HG03025 (cell line): ENCODE measurements around the gene LYRM4.
"Not testable (repeated sequence)": the region's sequence is repeated elsewhere in the genome, so short reads cannot be mapped to it uniquely, and the experiment has no call there.

Source experiments
- ATAC-seq: cut with Tn5 transposase; IDR thresholded peaks from one replicate; pipeline ENCODE4 v1.9.1; 2021; ENCODE audit warnings: mild to moderate bottlenecking, moderate library complexity; ENCODE audit not compliant: unreplicated experiment, low FRiP score

The LYRM4 gene

GRCh38 chr6:5126214-5126613 is 134.5 kb downstream of the LYRM4 start:
- ATAC-seq: no peak

GRCh38 chr6:5125152-5126006 is 135.4 kb downstream of the LYRM4 start:
- ATAC-seq: no peak

GRCh38 chr6:5124526-5124925 is 136.2 kb downstream of the LYRM4 start:
- ATAC-seq: no peak

DNA sequence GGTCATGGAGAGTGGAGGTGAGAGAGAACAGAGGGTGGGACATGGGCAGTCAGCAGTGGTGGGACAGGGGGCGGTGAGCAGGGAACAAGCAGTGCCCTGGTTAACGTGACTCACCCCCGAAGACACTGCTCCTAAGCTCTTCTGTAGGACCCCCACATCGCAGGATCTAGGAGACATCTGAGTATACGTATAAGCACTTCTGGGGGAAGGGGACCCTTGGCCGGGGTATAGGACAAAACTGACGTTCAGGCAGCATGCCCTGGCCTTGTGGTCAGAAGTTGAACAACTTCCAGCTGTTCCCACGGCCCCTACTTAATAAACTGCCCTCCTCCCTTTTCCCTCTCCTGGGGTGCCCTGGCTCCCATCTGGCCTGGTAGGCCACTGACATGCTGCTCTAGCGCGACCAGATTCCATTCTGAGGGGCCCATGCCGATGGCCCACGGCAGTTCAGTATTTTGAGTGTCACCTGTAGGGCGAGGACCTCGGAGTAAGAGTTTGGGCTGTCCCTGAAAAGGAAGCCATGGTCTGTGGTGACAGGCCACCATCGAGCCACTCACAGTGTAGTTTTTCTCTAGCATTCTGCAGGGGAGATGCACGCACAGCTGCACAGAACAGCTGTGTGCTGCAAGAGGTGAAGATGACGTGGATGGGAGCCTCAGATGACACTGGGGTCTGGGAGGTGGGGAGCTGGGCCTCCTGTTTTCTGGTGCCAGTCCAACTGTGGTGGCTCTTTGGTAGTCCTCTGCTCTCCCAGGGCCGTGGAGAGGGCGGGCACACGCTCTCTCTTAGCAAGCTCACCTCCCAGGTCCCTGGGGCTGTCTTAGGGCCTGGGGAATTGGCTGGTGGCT is 137.2 kb downstream of the LYRM4 start:
- ATAC-seq: no peak

DNA sequence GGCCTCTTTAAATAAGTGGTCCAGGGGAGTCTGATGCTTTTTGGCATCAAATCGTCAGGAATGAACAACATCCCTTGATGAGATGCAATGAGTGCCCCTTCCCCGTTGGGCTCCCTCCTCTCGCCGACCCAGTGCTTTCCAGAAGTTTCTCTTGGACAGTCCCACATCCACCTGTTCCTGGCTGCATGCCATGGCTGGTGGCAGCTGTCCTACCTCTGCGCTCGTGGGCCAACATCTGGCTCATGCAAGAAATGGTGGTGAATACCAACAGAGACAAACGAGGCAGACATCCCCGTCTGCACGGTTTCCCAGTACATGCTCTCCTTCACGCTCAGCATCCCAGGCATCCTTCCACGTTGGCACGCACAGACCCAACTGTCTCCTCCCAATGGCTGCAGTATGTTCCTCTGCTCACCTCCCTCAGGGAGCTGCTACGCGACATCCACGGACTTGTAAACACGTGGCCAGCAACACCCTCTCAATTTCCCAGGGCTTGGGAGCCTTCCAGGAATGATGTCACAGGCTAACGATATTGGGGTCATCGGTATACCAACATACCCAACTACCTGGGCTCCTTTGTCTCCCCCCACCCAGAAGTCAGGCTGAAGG is 138.1 kb downstream of the LYRM4 start:
- ATAC-seq: no peak

- ATAC-seq: no peak
These were observed 138.8 kb downstream of the LYRM4 start for GRCh38 chr6:5121956-5122355.

DNA sequence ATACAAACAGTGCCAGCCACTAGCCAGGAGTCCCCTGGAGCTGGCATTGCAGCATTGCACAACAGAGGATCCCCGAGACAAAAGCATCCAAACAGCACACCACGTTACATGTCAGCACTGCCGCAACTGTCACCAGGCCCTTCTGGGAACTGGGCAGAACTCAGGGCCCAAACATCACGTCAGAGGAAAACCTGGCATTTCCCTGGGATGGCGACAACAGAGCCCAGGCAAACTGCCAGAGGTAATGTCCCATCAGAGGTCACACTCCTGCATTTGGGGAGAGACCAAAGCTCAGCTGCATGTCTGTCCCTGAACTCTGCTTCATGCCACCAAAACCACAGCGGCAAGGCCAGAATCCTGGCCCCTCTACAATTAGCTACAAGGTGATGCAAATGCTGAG is 139.3 kb downstream of the LYRM4 start:
- no peak for ATAC-seq

DNA sequence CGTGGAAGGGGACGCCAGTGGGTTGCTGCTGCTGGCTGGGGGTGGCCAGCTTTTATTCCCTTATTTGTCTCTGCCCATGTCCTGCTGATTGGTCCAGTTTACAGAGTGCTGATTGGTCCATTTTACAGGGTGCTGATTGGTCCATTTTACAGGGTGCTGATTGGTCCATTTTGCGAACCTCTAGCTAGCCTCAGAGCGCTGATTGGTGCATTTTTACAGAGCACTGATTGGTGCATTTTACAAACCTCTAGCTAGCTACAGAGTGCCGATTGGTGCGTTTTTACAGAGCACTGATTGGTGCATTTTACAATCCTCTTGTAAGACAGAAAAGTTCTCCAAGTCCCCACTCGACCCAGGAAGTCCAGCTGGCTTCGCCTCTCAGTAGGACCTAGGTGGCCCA is 140.2 kb downstream of the LYRM4 start:
- ATAC-seq: not testable (repeated sequence)

DNA sequence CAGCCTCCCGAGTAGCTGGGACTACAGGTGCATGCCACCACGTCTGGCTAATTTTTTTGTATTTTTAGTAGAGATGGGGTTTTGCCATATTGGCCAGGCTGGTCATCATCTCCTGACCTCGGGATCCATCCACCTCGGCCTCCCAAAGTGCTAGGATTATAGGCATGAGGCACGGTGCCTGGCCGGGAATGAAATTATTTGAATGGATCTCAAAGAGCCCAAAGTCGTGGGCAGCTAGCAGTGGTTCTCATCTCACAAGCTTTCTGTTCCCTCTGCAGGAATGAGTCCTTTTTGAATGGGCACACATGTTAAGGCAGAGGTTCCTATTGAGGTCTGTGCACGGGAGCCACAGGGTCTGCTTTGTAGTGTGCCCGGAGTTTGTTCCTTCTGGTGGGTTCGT is 140.7 kb downstream of the LYRM4 start:
- ATAC-seq: no peak

DNA sequence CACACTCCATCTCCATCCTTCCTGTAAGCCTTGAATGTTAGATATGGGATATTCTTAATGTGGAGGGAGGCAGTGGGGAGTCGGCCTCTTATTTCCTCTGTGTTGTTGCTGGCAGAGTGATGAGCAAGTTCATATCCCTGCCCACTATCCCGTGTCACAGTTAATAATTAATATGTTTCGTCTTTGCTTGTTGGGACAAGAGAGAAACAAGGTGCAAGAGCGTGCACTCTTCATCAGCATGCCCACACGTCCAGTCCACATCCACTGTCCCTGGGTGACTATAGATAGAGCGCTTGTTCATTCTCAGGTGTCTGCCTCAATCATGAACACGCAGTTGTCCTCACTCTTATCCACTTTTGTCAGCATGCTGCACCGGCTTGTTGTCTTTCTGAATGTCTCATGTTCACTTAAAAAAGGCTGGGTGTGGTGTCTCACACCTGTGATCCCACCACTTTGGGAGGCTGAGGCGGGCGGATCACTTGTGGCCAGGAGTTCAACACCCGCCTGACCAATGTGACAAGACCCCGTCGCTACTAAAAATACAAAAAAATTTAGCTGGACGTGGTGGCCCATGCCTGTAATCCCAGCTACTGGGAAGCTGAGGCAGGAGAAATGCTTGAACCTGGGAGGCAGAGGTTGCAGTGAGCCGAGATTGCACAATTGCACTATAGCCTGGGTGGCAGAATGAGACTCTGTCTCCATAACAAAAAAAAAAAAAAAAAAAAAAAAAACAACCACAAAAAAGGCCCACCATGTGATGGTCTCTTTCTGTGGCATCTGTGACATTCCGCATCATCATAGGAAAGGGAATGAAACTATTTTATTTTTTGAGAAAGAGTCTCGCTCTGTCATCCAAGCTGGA is 141.4 kb downstream of the LYRM4 start:
- ATAC-seq: no peak

DNA sequence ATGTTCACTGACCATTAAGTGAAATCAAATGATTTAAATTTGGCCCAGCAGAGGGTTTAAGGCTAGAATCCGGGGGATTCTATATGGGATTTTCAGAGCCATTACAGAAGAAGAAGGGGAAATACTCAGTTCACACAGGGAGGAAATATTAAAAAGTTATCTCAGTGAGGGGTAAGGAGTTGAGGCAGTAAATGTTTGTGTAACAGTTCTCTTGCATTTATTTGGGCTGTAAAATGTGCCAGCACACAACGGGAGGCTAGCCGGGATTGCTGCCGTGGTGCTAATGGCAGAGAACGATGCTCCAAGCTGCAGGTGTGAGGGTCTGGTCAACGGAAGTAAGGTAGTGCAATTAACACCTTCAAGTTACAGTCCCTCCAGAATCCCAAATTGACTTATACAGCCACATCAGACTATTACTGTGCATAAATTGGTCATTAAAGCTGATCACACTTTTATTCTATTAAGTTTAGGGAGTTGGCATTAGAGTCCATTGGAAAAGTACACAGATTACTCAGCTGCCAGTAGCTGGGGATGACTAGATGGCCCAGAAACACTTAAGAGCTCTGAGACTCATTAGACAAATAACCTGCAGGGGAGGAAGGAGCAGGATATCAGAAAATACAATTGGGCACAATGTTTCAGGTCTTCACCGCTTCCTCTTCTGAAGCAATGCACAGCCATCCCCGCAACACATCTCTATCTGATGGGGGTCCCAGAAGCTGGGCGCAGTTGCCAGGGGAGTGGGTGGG is 144.3 kb downstream of the LYRM4 start:
- no peak for ATAC-seq

- no peak for ATAC-seq
These were observed 145.6 kb downstream of the LYRM4 start for GRCh38 chr6:5115168-5115567.

DNA sequence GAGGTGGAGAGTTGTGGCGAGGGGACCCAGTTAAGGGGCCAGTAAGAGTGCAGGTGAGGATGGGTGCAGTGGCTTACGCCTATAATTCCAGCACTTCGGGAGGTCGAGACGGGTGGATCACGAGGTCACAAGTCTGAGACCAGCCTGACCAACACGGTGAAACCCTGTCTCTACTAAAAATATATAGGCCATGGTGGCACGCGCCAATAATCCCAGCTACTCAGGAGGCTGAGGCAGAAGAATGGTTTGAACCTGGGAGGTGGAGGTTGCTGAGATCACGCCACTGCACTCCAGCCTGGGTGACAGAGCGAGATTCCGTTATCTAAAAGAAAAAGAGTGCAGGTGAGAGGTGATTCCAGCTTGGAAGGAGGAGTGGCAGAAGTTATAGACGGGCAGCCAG is 147.7 kb downstream of the LYRM4 start:
- ATAC-seq: no peak

DNA sequence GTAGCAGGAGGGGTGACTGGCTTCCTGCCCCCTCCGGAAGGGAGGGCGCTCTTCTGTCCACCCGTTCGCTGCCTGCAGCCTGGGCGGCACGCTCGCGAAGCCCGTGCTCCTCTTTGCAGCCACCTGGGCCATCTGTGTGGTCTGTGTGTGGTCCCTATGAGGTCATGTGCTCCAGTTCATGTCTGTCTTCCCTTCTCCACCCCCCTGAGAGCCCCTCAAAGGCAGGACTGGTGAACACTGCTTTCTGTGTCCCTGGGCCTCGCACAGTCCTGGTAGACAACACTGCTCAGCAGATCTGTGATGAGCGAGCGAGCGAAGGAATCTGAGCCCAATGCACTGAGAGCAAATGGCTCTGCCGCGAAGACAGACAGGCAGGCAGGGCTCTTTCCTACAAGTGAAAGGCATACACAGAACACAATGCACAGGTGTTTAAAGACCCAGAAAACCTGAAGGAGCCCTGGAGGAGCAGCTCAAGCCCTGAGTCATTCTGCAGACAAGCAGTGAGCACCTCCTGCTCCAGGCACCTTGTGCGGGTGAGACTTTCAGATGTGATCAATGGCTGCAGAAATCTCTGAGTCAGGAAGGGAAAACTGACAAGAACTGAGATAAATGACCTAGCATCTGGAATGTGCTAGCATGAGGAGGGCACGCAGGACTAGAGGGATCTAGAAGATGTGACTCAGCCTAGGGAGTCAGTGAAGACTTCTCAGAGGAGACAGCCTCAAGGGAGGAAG is 148.5 kb downstream of the LYRM4 start:
- ATAC-seq: no peak

DNA sequence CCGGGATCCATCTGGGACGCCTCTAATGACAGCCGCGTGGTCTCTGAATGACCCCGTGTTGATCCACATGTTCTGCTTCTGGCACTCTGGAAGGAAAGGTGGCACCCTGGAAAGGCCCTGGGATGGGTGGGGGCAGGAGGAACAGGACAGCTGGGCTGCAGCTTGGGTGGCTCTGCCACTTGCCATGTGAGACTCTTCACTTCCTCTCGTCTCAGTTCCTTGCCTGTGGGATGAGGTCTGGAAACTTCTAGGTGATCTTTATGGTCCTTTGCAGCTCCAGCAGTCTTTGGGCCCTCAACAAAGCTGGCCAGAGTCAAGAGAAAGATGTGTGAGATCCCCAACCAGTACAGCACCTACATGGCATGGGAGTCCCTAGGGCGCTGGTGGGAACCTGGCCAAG is 149.1 kb downstream of the LYRM4 start:
- no peak for ATAC-seq

DNA sequence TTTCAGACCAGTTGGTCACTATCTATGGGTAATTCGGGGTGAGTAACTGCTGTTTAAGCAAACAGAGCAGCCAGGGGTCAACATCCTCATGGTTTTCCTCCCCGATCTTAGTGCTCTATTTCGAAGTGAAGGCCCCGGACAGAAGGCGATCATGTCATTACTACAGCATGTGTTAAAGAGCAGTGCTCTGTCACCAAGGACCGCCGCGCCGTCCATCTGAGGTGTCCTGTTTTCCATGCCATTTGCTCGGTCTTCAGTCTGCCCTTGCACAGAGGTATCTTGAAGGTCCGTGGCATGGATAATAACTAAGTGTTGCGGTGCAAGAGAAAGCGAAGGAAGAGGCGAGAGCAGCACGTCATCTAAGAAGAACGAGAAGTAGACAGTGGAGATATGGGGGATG is 150.5 kb downstream of the LYRM4 start:
- no peak for ATAC-seq

GRCh38 chr6:5109436-5109835 is 151.3 kb downstream of the LYRM4 start:
- ATAC-seq: no peak

DNA sequence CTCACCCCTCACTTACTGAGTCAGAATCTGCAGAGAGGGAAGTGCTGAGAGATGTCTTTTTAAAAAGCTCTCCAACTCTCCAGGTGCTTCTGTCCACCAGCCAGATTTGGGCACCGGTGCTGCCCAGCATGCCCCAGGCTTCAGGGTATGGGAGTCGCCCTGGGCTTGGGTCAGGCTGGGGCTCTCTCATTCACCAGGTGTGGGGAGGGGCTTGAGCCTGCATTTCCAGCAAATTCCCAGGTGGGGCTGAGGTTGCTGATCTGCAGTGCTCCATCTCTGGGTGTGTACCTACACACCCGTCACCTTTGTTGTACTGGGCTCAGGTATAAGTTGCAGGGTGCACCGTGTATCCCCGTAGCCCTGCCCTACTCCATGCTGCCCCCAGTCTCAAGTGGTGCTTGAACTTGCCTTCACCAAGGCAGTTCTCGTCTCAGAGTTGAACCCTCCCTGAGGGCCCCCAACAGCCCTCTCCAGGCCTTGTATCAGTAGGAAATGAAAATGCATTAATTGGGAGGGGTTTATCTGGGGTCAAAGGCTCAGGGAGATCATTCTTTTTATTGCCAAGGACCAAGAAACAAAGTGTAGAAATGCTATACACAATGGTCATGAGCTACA is 152.1 kb downstream of the LYRM4 start:
- ATAC-seq: no peak

DNA sequence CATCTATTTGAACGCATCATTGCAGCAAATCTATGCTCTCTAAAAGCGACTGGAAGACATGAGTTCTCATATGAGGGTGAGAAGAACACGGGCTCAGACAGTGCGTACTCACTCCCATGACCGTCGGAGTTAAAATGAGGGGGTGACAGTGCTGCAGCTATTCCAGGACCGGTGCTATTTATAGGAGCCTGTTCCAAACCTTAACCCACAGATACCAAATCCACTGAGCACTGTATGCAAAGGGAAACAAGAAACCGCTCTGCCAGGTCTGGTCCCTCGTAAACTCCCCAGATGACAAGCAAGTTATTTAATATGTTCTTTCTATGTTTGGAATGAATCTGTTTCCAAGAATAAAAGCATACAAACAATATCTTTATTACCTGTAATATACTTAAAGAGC is 152.7 kb downstream of the LYRM4 start:
- ATAC-seq: no peak
